ENCODE measurements around the gene GPR156.

DNA sequence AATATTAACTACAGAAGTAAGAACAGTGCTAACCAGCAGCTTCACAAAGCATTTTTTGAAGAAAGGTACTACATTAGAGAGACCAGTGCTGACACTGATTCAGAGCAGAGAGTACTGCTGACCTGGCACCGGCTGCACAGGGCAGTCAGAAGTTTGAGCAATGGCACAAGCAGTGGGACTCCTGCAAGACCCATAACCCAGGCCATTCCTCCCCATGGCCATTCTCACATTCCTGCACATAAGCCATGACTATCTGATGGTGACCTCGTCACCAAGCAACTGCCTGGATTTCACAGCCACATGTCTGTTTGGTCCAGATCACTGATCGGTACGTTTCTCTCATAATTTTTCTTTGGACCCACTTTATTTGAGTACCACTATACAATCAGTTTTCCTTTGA is 88.7 kb downstream of the GPR156 start:
- TF ChIP-seq POLR2A (IDR thresholded peaks at IDR 0.05; ENCODE audit: borderline replicate concordance, extremely low read depth, insufficient read depth, insufficient read length) (no peak), SP1 (IDR thresholded peaks at IDR 0.05; ENCODE audit: low read depth) (no peak), POLR2AphosphoS5 (IDR thresholded peaks at IDR 0.05; ENCODE audit: low read depth, low read length) (no peak), RAD21 (IDR thresholded peaks at IDR 0.05; ENCODE audit: low read depth) (no peak), SRF (IDR thresholded peaks at IDR 0.05; ENCODE audit: low read depth) (no peak), YY1 (IDR thresholded peaks at IDR 0.05; ENCODE audit: extremely low read depth, insufficient replicate concordance, low read depth, low read length) (no peak), EZH2 (IDR thresholded peaks at IDR 0.05) (no peak), ZFX (IDR thresholded peaks at IDR 0.05) (no peak), CEBPB (IDR thresholded peaks at IDR 0.05; ENCODE audit: low read depth) (no peak), ZNF274 (IDR thresholded peaks at IDR 0.05; ENCODE audit: low read depth, low read length) (no peak), SIN3A (IDR thresholded peaks at IDR 0.05; ENCODE audit: low read depth) (no peak), TCF7L2 (IDR thresholded peaks at IDR 0.05; ENCODE audit: borderline replicate concordance, extremely low read depth, insufficient read depth, insufficient read length) (no peak)
- TF ChIP-seq, protein P1, sequence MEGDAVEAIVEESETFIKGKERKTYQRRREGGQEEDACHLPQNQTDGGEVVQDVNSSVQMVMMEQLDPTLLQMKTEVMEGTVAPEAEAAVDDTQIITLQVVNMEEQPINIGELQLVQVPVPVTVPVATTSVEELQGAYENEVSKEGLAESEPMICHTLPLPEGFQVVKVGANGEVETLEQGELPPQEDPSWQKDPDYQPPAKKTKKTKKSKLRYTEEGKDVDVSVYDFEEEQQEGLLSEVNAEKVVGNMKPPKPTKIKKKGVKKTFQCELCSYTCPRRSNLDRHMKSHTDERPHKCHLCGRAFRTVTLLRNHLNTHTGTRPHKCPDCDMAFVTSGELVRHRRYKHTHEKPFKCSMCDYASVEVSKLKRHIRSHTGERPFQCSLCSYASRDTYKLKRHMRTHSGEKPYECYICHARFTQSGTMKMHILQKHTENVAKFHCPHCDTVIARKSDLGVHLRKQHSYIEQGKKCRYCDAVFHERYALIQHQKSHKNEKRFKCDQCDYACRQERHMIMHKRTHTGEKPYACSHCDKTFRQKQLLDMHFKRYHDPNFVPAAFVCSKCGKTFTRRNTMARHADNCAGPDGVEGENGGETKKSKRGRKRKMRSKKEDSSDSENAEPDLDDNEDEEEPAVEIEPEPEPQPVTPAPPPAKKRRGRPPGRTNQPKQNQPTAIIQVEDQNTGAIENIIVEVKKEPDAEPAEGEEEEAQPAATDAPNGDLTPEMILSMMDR (IDR thresholded peaks at IDR 0.05 in 2 of 3, conservative IDR thresholded peaks at IDR 0.05 in 1 of 3; ENCODE audit: borderline replicate concordance in 1 of 3, insufficient read depth in 1 of 3, low read depth in 2 of 3, low read length in 2 of 3) = no peak
- TF ChIP-seq, protein P2, sequence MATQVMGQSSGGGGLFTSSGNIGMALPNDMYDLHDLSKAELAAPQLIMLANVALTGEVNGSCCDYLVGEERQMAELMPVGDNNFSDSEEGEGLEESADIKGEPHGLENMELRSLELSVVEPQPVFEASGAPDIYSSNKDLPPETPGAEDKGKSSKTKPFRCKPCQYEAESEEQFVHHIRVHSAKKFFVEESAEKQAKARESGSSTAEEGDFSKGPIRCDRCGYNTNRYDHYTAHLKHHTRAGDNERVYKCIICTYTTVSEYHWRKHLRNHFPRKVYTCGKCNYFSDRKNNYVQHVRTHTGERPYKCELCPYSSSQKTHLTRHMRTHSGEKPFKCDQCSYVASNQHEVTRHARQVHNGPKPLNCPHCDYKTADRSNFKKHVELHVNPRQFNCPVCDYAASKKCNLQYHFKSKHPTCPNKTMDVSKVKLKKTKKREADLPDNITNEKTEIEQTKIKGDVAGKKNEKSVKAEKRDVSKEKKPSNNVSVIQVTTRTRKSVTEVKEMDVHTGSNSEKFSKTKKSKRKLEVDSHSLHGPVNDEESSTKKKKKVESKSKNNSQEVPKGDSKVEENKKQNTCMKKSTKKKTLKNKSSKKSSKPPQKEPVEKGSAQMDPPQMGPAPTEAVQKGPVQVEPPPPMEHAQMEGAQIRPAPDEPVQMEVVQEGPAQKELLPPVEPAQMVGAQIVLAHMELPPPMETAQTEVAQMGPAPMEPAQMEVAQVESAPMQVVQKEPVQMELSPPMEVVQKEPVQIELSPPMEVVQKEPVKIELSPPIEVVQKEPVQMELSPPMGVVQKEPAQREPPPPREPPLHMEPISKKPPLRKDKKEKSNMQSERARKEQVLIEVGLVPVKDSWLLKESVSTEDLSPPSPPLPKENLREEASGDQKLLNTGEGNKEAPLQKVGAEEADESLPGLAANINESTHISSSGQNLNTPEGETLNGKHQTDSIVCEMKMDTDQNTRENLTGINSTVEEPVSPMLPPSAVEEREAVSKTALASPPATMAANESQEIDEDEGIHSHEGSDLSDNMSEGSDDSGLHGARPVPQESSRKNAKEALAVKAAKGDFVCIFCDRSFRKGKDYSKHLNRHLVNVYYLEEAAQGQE (IDR thresholded peaks at IDR 0.05; ENCODE audit: low read depth) = no peak
